HepG2 (cell line): Measurements from ENCODE around the gene ROMO1. TPM values are rescaled to one million over a fixed set of nuclear protein-coding genes. Genes with fewer than 3 reads are reported as not detected.

Source experiments
- DNMT1 ChIP-seq: sonication (generic); formaldehyde crosslinking; IDR thresholded peaks from 2 replicates; pipeline ENCODE4 v1.5.1; 2020; ENCODE audit warnings: mild to moderate bottlenecking, missing genetic modification reagents
- EP300 ChIP-seq, 3 experiments: sonication (generic) in 1 of 3; formaldehyde crosslinking in 1 of 3; IDR thresholded peaks; 2 replicates each; pipeline versions ENCODE4 v1.5.1 to v1.6.1; 2011 to 2020; ENCODE audit warnings: low read depth in 2 of 3, low read length in 2 of 3, borderline replicate concordance in 1 of 3, improper control_type of control experiment in 1 of 3, mild to moderate bottlenecking in 1 of 3, missing genetic modification reagents in 1 of 3, moderate library complexity in 1 of 3
- GTF2F1 ChIP-seq: fragments of 150-350 bp; IDR thresholded peaks from 2 replicates; pipeline ENCODE4 v1.6.1; 2014; ENCODE audit warnings: low read length
- HIVEP1 ChIP-seq: sonication (generic); formaldehyde crosslinking; IDR thresholded peaks from 2 replicates; pipeline ENCODE4 v1.4.0; 2020; ENCODE audit warnings: mild to moderate bottlenecking, missing genetic modification reagents
- MIER2 ChIP-seq: IDR thresholded peaks from 2 replicates; pipeline ENCODE4 v1.6.1; 2016; ENCODE audit warnings: missing biosample characterization, missing genetic modification reagents
- MIER3 ChIP-seq: IDR thresholded peaks from 2 replicates; pipeline ENCODE4 v1.6.1; 2016; ENCODE audit warnings: missing compliant biosample characterization, borderline replicate concordance
- PAF1 ChIP-seq: IDR thresholded peaks from 2 replicates; pipeline ENCODE4 v1.6.1; 2016; ENCODE audit warnings: missing genetic modification reagents, missing compliant biosample characterization
- PRMT3 ChIP-seq: sonication (generic); formaldehyde crosslinking; IDR thresholded peaks from 2 replicates; pipeline ENCODE4 v1.8.1; 2022; ENCODE audit warnings: low read depth, mild to moderate bottlenecking, moderate library complexity, missing genetic modification reagents, borderline replicate concordance
- RBFOX2 ChIP-seq: fragments of 200-400 bp; formaldehyde crosslinking; IDR thresholded peaks from 2 replicates; pipeline ENCODE4 v1.6.1; 2017; ENCODE audit warnings: low read depth, mild to moderate bottlenecking, low read length
- REL ChIP-seq: sonication (generic); formaldehyde crosslinking; conservative IDR thresholded peaks from 2 replicates; pipeline ENCODE4 v1.8.0; 2022; ENCODE audit warnings: mild to moderate bottlenecking, missing genetic modification reagents, moderate library complexity
- ZFYVE20 ChIP-seq: sonication (generic); formaldehyde crosslinking; IDR thresholded peaks from 2 replicates; pipeline ENCODE4 v1.8.0; 2023; ENCODE audit warnings: low read depth, mild to moderate bottlenecking, moderate library complexity, missing genetic modification reagents, borderline replicate concordance
- ZNF230 ChIP-seq: sonication (generic); formaldehyde crosslinking; IDR thresholded peaks from 2 replicates; pipeline ENCODE4 v1.4.0; 2020; ENCODE audit warnings: mild to moderate bottlenecking, missing genetic modification reagents
- ZNF547 ChIP-seq: sonication (generic); formaldehyde crosslinking; IDR thresholded peaks from 2 replicates; pipeline ENCODE4 v1.5.1; 2020; ENCODE audit warnings: mild to moderate bottlenecking, missing genetic modification reagents
- ZNF761 ChIP-seq: sonication (generic); formaldehyde crosslinking; conservative IDR thresholded peaks from 2 replicates; pipeline ENCODE4 v1.4.0; 2020; ENCODE audit warnings: mild to moderate bottlenecking, missing genetic modification reagents
- polyA plus RNA-seq, 8 experiments: library from polyadenylated mRNA; depleted of rRNA in 3 of 8; stranded (reverse) in 7 of 8; unstranded in 1 of 8; fragments of >200 nt; fragmentation: Illumina TruSeq in 4 of 8; extraction: Trizol in 4 of 8; gene quantifications; 2 replicates each; pipeline versions ENCODE4 v1.2.1 to v1.2.3, GENCODE V29; 2011 to 2016; ENCODE audit warnings: low read depth in 4 of 8, missing spikeins in 1 of 8, mixed read lengths in 1 of 8; ENCODE audit not compliant: insufficient read depth in 1 of 8
- total RNA-seq, 5 experiments: library from RNA; depleted of rRNA; stranded (reverse); fragments of >200 nt; fragmentation: Illumina TruSeq; extraction: Trizol; gene quantifications; 2 replicates each; pipeline ENCODE4 v1.2.3, GENCODE V29; 2016; ENCODE audit warnings: low read depth in 1 of 5
- TF ChIP-seq, protein P1 (sequence below): sonication (generic); formaldehyde crosslinking; IDR thresholded peaks from 2 replicates; pipeline ENCODE4 v1.4.0; 2020; ENCODE audit warnings: missing genetic modification reagents
- TF ChIP-seq, protein P2 (sequence below): sonication (generic); formaldehyde crosslinking; IDR thresholded peaks from 2 replicates; pipeline ENCODE4 v1.5.0; 2020; ENCODE audit warnings: mild to moderate bottlenecking, missing genetic modification reagents
- TF ChIP-seq, protein P3 (sequence below): sonication (generic); formaldehyde crosslinking; IDR thresholded peaks from 2 replicates; pipeline ENCODE4 v1.4.0; 2020; ENCODE audit warnings: missing genetic modification reagents
- TF ChIP-seq, protein P4 (sequence below): IDR thresholded peaks from 2 replicates; pipeline ENCODE4 v1.6.1; 2016; ENCODE audit warnings: mild to moderate bottlenecking
- TF ChIP-seq, protein P5 (sequence below): sonication (generic); formaldehyde crosslinking; IDR thresholded peaks from 2 replicates; pipeline ENCODE4 v1.4.0; 2020; ENCODE audit warnings: missing genetic modification reagents, borderline replicate concordance

Gene ROMO1
- total and polyA plus RNA-seq, 2 of the 13 experiments (the other 11 are each of a cell fraction or from before 2014, with no cell fraction given) = 636 to 755 TPM

DNA sequence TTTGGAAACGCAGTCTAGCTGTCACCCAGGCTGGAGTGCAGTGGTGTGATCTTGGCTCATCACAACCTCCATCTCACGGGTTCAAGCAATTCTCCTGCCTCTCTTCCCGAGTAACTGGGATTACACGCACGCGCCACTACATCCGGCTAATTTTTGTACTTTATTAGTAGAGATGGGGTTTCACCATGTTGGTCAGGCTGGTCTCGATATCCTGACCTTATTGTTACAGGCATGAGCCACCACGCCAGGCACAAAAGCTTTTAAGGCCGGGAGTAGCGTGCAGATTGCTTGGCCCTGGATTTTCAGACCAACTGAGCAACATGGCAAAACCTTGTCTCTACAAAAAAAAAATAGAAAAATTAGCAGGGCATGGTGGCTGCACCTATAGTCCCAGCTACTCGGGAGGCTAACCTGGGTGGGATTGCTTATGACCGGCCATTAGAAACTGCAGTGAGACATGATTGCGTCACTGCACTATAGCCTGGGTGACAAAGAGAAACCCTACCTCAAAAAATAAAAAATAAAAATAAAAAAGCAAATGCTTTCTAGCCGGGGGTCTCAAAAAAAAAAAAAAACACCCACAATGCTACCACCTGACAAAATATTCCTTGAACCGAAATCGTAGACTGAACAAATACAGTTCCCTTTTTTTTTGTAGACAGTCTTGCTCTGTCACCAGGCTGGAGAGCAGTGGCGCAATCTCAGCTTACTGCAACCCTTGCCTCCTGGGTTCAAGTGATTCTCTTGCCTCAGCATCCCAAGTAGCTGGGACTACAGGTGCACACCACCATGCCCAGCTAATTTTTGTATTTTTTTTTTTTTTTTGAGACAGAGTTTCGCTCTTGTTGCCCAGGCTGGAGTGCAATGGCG lies 27.9 kb downstream of the ROMO1 start (continued):
- TF ChIP-seq, protein P1, sequence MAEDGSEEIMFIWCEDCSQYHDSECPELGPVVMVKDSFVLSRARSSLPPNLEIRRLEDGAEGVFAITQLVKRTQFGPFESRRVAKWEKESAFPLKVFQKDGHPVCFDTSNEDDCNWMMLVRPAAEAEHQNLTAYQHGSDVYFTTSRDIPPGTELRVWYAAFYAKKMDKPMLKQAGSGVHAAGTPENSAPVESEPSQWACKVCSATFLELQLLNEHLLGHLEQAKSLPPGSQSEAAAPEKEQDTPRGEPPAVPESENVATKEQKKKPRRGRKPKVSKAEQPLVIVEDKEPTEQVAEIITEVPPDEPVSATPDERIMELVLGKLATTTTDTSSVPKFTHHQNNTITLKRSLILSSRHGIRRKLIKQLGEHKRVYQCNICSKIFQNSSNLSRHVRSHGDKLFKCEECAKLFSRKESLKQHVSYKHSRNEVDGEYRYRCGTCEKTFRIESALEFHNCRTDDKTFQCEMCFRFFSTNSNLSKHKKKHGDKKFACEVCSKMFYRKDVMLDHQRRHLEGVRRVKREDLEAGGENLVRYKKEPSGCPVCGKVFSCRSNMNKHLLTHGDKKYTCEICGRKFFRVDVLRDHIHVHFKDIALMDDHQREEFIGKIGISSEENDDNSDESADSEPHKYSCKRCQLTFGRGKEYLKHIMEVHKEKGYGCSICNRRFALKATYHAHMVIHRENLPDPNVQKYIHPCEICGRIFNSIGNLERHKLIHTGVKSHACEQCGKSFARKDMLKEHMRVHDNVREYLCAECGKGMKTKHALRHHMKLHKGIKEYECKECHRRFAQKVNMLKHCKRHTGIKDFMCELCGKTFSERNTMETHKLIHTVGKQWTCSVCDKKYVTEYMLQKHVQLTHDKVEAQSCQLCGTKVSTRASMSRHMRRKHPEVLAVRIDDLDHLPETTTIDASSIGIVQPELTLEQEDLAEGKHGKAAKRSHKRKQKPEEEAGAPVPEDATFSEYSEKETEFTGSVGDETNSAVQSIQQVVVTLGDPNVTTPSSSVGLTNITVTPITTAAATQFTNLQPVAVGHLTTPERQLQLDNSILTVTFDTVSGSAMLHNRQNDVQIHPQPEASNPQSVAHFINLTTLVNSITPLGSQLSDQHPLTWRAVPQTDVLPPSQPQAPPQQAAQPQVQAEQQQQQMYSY (CRISPR knock-in tag) = no peak
- TF ChIP-seq EP300 (IDR thresholded peaks at IDR 0.05; ENCODE audit: low read depth in 2 of 2, low read length in 2 of 2) (no peak), EP300 (CRISPR knock-in tag; IDR thresholded peaks at IDR 0.05; ENCODE audit: borderline replicate concordance) (no peak), ZNF547 (no peak), PRMT3 (CRISPR knock-in tag) (no peak), PAF1 (peak; percentile 37; the same call in 1 of the 2 replicates), MIER2 (CRISPR knock-in tag) (no peak), ZNF761 (CRISPR knock-in tag) (no peak), HIVEP1 (CRISPR knock-in tag) (no peak), REL (CRISPR knock-in tag) (no peak), ZNF230 (CRISPR knock-in tag) (no peak), GTF2F1 (no peak), MIER3 (no peak), RBFOX2 (peak; percentile 72), ZFYVE20 (no peak), DNMT1 (CRISPR knock-in tag) (no peak)
- TF ChIP-seq, protein P2, sequence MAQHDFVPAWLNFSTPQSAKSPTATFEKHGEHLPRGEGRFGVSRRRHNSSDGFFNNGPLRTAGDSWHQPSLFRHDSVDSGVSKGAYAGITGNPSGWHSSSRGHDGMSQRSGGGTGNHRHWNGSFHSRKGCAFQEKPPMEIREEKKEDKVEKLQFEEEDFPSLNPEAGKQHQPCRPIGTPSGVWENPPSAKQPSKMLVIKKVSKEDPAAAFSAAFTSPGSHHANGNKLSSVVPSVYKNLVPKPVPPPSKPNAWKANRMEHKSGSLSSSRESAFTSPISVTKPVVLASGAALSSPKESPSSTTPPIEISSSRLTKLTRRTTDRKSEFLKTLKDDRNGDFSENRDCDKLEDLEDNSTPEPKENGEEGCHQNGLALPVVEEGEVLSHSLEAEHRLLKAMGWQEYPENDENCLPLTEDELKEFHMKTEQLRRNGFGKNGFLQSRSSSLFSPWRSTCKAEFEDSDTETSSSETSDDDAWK (CRISPR knock-in tag) = no peak
- TF ChIP-seq, protein P3, sequence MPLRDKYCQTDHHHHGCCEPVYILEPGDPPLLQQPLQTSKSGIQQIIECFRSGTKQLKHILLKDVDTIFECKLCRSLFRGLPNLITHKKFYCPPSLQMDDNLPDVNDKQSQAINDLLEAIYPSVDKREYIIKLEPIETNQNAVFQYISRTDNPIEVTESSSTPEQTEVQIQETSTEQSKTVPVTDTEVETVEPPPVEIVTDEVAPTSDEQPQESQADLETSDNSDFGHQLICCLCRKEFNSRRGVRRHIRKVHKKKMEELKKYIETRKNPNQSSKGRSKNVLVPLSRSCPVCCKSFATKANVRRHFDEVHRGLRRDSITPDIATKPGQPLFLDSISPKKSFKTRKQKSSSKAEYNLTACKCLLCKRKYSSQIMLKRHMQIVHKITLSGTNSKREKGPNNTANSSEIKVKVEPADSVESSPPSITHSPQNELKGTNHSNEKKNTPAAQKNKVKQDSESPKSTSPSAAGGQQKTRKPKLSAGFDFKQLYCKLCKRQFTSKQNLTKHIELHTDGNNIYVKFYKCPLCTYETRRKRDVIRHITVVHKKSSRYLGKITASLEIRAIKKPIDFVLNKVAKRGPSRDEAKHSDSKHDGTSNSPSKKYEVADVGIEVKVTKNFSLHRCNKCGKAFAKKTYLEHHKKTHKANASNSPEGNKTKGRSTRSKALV (CRISPR knock-in tag) = no peak
- TF ChIP-seq, protein P4, sequence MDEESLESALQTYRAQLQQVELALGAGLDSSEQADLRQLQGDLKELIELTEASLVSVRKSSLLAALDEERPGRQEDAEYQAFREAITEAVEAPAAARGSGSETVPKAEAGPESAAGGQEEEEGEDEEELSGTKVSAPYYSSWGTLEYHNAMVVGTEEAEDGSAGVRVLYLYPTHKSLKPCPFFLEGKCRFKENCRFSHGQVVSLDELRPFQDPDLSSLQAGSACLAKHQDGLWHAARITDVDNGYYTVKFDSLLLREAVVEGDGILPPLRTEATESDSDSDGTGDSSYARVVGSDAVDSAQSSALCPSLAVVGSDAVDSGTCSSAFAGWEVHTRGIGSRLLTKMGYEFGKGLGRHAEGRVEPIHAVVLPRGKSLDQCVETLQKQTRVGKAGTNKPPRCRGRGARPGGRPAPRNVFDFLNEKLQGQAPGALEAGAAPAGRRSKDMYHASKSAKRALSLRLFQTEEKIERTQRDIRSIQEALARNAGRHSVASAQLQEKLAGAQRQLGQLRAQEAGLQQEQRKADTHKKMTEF (CRISPR knock-in tag) = no peak
- TF ChIP-seq, protein P5, sequence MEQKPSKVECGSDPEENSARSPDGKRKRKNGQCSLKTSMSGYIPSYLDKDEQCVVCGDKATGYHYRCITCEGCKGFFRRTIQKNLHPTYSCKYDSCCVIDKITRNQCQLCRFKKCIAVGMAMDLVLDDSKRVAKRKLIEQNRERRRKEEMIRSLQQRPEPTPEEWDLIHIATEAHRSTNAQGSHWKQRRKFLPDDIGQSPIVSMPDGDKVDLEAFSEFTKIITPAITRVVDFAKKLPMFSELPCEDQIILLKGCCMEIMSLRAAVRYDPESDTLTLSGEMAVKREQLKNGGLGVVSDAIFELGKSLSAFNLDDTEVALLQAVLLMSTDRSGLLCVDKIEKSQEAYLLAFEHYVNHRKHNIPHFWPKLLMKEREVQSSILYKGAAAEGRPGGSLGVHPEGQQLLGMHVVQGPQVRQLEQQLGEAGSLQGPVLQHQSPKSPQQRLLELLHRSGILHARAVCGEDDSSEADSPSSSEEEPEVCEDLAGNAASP = no peak
